Loucy (cell line): ENCODE data around the gene PARD3B.

Experiments used
- H2AFZ ChIP-seq: fragments of 200-600 bp; sonication (generic); 2 replicates; pipeline ENCODE4 v1.6.0; 2016; ENCODE audit warnings: antibody characterized with exemption, mild to moderate bottlenecking, low read length, moderate library complexity
- H3F3A ChIP-seq: fragments of 200-600 bp; 2 replicates; pipeline ENCODE4 v1.6.0; 2016; ENCODE audit warnings: antibody characterized with exemption, low read depth, mild to moderate bottlenecking
- H3K27me3 ChIP-seq: fragments of 200-600 bp; sonication (generic); 2 replicates; pipeline ENCODE4 v1.6.1; 2014; ENCODE audit warnings: low read length, mild to moderate bottlenecking; ENCODE audit not compliant: insufficient read depth, poor library complexity, severe bottlenecking
- H3K36me3 ChIP-seq: fragments of 200-600 bp; sonication (generic); 2 replicates; pipeline ENCODE4 v1.6.1; 2016; ENCODE audit warnings: low read length; ENCODE audit not compliant: insufficient read depth
- H3K4me1 ChIP-seq: fragments of 200-600 bp; sonication (generic); 2 replicates; pipeline ENCODE4 v1.5.1; 2014; ENCODE audit warnings: low read length, mild to moderate bottlenecking; ENCODE audit not compliant: insufficient read depth, poor library complexity, severe bottlenecking
- H3K4me2 ChIP-seq: fragments of 200-600 bp; sonication (generic); 2 replicates; pipeline ENCODE4 v1.6.0; 2014; ENCODE audit warnings: antibody characterized with exemption, low read length, low read depth, mild to moderate bottlenecking; ENCODE audit not compliant: poor library complexity, severe bottlenecking
- H3K4me3 ChIP-seq: fragments of 200-600 bp; sonication (generic); 2 replicates; pipeline ENCODE4 v1.5.1; 2014; ENCODE audit warnings: low read length, mild to moderate bottlenecking, mixed read lengths; ENCODE audit not compliant: poor library complexity, severe bottlenecking
- H3K79me2 ChIP-seq: fragments of 200-600 bp; sonication (generic); 2 replicates; pipeline ENCODE4 v1.6.1; 2014; ENCODE audit warnings: low read length; ENCODE audit not compliant: insufficient read depth
- H3K9ac ChIP-seq: fragments of 200-600 bp; sonication (generic); 2 replicates; pipeline ENCODE4 v1.6.0; 2014; ENCODE audit warnings: mild to moderate bottlenecking, low read depth, low read length, moderate library complexity; ENCODE audit not compliant: poor library complexity, severe bottlenecking
- H3K9me2 ChIP-seq: fragments of 200-600 bp; sonication (generic); replicated peaks from 2 replicates; pipeline ENCODE4 v1.6.1; 2016; ENCODE audit warnings: low read depth, low read length, mixed read lengths
- H3K9me3 ChIP-seq: fragments of 200-600 bp; sonication (generic); 2 replicates; pipeline ENCODE4 v1.6.1; 2014; ENCODE audit warnings: mild to moderate bottlenecking, antibody characterized with exemption, low read length, low read depth; ENCODE audit not compliant: insufficient read depth
- H4K20me1 ChIP-seq: fragments of 200-600 bp; sonication (generic); 2 replicates; pipeline ENCODE4 v1.6.0; 2014; ENCODE audit warnings: antibody characterized with exemption, low read length, mild to moderate bottlenecking; ENCODE audit not compliant: insufficient read depth, poor library complexity, severe bottlenecking
- EZH2phosphoT487 ChIP-seq: fragments of 200-600 bp; IDR thresholded peaks from 2 replicates; pipeline ENCODE4 v1.6.1; 2018; ENCODE audit warnings: antibody characterized with exemption, mild to moderate bottlenecking, moderate library complexity, borderline replicate concordance
- TF ChIP-seq, protein P1 (sequence below): fragments of 200-600 bp; sonication (generic); conservative IDR thresholded peaks from 2 replicates; pipeline ENCODE4 v1.5.1; 2014; ENCODE audit warnings: mild to moderate bottlenecking, antibody characterized with exemption, low read length

Gene PARD3B

DNA sequence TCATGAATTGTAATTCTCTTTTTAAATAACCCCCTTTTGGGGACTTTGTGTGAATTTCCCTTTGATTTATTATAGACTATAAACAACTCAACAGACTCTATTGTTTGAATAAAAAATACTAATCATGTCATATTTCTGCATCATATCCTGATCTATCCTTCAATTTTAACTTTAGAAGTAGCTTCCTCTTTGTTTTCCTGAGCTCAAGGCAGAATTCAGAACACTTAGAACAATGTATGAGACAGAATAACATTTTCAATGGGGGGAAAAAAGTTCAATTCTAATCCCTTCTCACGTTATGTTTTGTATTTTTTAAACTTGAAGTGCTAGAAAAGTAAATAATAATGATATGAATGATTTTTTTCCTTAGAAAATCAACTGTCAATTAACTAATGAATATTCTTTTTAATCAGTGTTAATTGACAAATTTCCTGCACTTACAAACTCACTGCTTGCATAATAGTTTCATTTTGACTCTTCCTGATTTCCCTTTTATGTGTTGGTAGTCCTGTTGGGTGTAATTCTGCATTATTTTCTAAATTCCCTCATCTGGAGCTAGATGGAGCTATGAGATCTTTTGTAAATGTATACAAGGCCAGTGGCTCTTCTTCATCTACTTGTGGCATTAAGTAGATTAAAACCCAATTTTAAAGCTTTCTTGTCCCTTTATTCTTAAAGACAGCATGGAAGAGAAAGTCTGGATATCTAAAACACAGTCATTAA, 326.1 kb downstream of the PARD3B start:
- TF ChIP-seq, protein P1, sequence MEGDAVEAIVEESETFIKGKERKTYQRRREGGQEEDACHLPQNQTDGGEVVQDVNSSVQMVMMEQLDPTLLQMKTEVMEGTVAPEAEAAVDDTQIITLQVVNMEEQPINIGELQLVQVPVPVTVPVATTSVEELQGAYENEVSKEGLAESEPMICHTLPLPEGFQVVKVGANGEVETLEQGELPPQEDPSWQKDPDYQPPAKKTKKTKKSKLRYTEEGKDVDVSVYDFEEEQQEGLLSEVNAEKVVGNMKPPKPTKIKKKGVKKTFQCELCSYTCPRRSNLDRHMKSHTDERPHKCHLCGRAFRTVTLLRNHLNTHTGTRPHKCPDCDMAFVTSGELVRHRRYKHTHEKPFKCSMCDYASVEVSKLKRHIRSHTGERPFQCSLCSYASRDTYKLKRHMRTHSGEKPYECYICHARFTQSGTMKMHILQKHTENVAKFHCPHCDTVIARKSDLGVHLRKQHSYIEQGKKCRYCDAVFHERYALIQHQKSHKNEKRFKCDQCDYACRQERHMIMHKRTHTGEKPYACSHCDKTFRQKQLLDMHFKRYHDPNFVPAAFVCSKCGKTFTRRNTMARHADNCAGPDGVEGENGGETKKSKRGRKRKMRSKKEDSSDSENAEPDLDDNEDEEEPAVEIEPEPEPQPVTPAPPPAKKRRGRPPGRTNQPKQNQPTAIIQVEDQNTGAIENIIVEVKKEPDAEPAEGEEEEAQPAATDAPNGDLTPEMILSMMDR: peak; percentile 74
- no peak for TF ChIP-seq EZH2phosphoT487
- Histone ChIP-seq H3K4me3 (no peak overlapping the region), H3K4me1 (no peaks in the 10 kb centered on the region), H3K79me2 (no peaks in the 10 kb centered on the region), H3K27me3 (no peaks in the 10 kb centered on the region), H3K4me2 (no peak overlapping the region), H2AFZ (peak overlapping the region; percentile 39; the same call in 1 of the 2 replicates), H3K36me3 (no peaks in the 10 kb centered on the region), H3K9ac (no peak overlapping the region), H3F3A (no peaks in the 10 kb centered on the region), H3K9me2 (no peaks in the 10 kb centered on the region), H3K9me3 (no peaks in the 10 kb centered on the region), H4K20me1 (no peaks in the 10 kb centered on the region)

DNA sequence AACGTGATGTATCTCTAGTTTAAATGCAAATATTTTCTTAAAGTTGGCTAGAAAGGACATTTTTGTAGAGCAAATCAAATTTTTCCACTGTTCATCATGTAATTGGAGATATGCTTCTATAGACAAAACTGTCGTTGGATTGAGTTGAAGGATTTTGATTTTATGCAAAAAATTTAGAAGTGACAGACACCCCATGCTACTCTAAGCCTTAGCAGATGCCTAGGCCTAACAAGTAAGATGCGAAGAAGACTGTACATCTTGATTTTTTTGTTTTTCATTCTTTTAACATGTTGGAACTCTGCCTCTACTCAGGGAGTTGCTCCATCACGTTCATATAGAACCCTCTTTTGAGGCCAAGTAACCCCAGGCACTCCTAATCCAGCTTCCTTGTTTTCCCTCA, 331.0 kb downstream of the PARD3B start:
- Histone ChIP-seq H3K9me3 (no peaks in the 10 kb centered on the region), H3K4me2 (no peak overlapping the region), H3K4me1 (peaks cover 20% of the 10 kb centered on the region), H3K4me3 (no peak overlapping the region), H3K9me2 (no peaks in the 10 kb centered on the region), H3K36me3 (no peaks in the 10 kb centered on the region), H3K9ac (no peak overlapping the region), H3K79me2 (no peaks in the 10 kb centered on the region), H2AFZ (no peak overlapping the region), H3F3A (no peaks in the 10 kb centered on the region; the same call in 1 of the 2 replicates), H3K27me3 (no peaks in the 10 kb centered on the region), H4K20me1 (no peaks in the 10 kb centered on the region)
- no peak for TF ChIP-seq EZH2phosphoT487
- TF ChIP-seq, protein P1: no peak

DNA sequence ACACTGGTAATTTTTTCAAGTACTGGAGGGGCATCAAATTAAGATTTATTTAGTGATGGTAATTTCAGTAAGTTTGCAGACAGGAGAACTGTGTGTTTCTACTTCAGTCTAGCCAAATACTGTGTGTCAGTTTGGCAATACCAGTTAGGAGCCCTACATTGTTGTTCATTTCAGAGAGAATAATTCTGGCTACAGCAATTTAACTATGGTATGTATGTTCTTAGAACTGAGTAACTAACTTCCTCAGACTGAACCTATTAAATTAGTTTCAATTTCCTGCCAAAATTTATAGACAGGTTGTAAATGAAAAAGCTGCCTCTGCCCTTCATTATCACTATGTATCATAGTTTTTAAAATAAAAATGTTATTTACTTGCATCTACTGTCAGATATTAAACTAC, 332.4 kb downstream of the PARD3B start:
- H3K9me2 ChIP-seq: no peaks in the 10 kb centered on the region
- H2AFZ ChIP-seq: no peak overlapping the region
- H3K4me3 ChIP-seq: no peak overlapping the region
- peak overlapping the region; percentile 52 for H3K9ac ChIP-seq
- H4K20me1 ChIP-seq: no peaks in the 10 kb centered on the region
- no peaks in the 10 kb centered on the region for H3K79me2 ChIP-seq
- peaks cover 25% of the 10 kb centered on the region for H3K4me1 ChIP-seq
- no peak for TF ChIP-seq EZH2phosphoT487
- TF ChIP-seq, protein P1: no peak
- no peaks in the 10 kb centered on the region for H3K27me3 ChIP-seq
- H3F3A ChIP-seq: no peaks in the 10 kb centered on the region; the same call in 1 of the 2 replicates
- no peaks in the 10 kb centered on the region for H3K36me3 ChIP-seq
- H3K9me3 ChIP-seq: no peaks in the 10 kb centered on the region
- peak overlapping the region; percentile 59 for H3K4me2 ChIP-seq
